GM12801 (cell line): ENCODE results near the gene KANSL1L.

Source experiments
- TF ChIP-seq, protein P1 (sequence below): IDR thresholded peaks from one replicate; pipeline ENCODE4 v1.5.1; 2011; ENCODE audit warnings: control low read depth; ENCODE audit not compliant: insufficient read length; ENCODE audit errors: extremely low read depth

KANSL1L gene

DNA sequence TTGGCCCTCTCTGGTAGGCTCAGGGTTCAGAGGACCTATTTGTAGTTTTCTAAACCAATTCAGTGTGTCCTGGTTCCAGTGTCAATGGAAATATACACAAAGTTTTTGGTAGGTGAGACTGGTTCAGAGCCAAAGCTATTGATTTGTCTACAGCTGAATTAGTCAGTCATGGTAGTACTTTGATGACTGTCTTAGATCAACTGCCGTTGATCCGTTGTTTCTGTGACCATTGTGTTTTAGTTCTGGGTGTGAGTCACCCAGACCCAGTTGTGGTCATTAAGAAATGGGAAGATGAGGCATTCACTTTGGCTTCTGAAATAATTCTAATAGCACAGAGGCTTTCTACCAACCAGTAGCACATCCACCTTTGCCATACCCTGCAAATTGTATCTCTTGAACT lies 184.8 kb downstream of the KANSL1L start:
- TF ChIP-seq, protein P1, sequence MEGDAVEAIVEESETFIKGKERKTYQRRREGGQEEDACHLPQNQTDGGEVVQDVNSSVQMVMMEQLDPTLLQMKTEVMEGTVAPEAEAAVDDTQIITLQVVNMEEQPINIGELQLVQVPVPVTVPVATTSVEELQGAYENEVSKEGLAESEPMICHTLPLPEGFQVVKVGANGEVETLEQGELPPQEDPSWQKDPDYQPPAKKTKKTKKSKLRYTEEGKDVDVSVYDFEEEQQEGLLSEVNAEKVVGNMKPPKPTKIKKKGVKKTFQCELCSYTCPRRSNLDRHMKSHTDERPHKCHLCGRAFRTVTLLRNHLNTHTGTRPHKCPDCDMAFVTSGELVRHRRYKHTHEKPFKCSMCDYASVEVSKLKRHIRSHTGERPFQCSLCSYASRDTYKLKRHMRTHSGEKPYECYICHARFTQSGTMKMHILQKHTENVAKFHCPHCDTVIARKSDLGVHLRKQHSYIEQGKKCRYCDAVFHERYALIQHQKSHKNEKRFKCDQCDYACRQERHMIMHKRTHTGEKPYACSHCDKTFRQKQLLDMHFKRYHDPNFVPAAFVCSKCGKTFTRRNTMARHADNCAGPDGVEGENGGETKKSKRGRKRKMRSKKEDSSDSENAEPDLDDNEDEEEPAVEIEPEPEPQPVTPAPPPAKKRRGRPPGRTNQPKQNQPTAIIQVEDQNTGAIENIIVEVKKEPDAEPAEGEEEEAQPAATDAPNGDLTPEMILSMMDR: no peak

DNA sequence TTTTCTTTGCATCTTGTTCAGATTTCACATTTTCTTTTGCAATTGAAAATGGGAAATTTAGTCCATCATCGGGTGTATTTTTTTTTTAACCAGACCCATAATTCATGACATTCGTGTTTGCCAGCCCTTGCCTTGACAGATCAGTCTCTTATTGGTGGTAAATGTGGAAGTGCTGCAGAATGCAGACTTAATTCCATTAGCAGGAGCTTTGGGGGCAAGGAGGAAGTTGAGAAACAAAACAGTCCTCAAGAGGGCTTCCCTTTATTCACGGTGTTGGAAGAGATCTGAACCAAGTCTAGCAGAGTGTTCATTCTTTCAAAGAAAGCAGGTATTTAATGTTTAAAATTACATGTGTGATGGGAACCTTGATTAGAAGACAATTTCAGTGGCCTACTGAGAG lies 185.3 kb downstream of the KANSL1L start:
- TF ChIP-seq, protein P1: no peak

DNA sequence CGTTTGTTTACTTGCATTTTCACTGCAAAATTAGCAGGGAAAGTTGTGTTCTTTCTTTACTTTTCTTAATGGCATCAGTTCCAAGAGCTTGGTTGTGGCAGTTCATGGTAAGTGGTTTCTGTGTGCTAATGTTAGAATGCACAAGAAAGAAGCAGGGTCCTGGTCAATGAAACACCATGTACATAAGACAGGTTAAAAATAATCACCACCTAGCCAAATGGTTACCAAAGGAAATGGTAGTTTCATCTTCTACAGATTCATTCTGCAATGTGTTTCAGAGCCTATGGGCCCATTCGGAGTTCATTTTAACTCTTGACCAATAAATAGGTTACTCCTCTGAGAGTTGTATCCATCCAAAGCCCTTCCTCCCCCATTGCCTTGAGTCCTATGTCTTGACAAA lies 186.9 kb downstream of the KANSL1L start:
- TF ChIP-seq, protein P1: no peak

DNA sequence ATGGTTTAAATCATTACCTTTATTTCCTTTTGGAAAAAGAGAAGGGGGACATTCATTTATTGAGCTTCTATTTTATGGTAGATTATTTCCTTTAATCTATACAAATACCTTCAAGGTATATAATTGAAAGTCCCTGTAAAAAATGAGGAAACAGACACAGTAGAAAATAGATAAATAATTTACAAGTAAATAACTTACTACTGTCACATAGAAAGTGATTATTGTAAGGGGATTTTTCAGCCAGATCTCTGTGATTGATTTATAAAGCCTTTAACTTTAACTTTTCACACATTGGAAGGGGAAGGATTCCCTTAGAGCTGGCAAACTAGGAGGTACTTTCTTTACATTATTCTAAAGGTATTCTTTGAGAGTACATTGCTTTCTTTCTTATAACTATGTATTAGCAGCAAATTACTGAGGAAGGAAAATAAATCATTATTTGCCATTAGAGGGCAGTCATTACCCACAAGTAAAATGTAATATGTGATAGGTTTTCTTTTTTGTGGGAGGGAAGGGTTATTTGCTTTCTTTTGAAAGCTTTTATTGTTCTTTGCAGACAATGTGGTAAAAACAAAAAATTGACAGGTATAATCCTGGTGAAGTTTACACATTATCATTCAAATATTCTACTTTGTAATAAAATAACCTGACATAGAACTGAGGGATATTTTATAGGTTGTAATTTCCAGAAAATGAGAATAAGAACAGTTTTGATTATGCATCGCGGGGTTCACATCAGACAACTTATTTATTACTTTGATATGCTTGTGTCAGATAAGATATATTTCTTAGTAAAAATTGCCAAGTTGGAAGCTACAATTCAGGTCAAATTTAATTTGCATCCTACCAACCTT lies 193.6 kb downstream of the KANSL1L start:
- TF ChIP-seq, protein P1: no peak

DNA sequence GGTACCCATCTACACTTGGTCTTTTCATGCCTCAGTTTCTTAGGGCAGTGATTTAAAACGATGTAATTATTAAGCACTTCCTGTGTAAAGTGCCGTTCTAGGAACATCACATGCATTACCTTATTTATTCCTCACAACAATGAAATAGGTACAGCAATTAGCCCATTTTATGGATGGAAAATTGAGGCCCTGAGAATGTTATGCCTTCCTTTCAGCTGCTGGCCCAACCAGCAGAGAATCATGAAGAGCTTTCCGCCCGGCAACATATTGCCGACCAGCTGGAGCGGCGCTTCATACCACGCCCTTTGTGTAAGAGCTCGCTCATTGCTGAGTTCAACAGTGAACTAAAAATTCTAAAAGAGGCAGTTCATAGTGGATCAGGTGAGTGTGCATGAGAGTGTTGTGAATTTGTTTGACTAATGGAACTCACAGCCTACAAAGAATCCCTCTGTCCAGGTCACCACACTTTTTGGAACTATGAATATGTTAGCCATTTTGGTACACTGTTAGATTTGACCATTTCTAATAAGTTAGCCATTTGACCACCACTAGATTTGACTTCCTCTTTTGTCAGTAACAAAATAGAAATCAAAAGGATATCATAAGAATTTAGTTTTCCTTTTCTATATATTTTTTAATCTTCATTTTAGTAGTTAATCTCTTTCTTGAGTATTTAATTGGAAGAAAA lies 194.4 kb downstream of the KANSL1L start:
- TF ChIP-seq, protein P1: no peak

DNA sequence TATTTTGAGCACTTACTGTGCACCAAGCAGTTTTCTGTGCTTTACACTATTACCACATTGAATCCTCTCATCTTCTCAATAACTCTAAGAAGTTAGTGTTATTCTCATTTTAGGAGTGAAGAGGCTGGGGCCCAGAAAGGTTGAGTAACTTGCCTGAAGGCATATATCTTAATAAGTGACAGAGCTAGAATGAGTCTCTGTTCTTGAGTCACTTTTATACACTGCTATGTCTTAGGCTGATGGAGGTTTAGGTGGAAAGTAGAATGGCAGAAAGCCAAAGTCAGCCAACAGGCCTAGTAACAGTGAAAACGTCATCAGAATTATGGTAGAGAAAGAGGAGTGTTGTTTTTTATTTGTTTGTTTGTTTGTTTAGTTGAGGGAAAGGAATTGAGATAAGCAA lies 196.6 kb downstream of the KANSL1L start:
- TF ChIP-seq, protein P1: no peak

DNA sequence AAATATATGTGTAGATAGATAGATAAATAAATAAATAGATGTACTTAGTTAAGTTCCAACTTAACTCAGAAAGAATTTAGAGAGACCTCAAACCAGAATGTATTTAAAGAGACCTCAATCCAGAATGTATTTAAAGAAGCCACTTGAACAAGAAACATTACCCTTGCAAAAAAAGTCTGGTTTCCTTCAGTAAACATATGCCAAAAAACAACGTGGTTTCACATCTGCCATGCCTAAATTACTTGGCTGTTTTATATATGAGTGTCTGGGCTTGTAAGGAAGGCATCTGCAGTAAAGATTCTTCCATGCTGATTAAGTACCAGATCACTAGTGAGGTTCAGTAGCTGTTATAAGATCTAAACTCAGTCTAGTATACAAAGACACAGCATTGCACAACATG lies 197.9 kb downstream of the KANSL1L start:
- TF ChIP-seq, protein P1: no peak
